H1 (cell line): Measurements from ENCODE around the gene CACNG4. TPM values are rescaled to one million over a fixed set of nuclear protein-coding genes. Genes with fewer than 3 reads are reported as not detected.
A peak's percentile ranks its signal among the peaks of the same experiment; 100 is the strongest.

Experiments
- BACH1 ChIP-seq: IDR thresholded peaks from 2 replicates; pipeline ENCODE4 v1.6.1; 2012; ENCODE audit warnings: low read length, improper control_type of control experiment
- BCL11A ChIP-seq, 2 experiments: IDR thresholded peaks; one replicate each; pipeline ENCODE4 v1.6.1; 2011; ENCODE audit warnings: low read depth in 2 of 2, low read length in 2 of 2, mild to moderate bottlenecking in 2 of 2
- CHD7 ChIP-seq: fragments of 300-600 bp; sonication (generic); IDR thresholded peaks from 2 replicates; pipeline ENCODE4 v1.7.1; 2012; ENCODE audit warnings: low read length, moderate library complexity, mild to moderate bottlenecking, inconsistent platforms; ENCODE audit not compliant: insufficient replicate concordance
- CTCF ChIP-seq, 3 experiments: IDR thresholded peaks; 1 replicate in 2 of 3; 2 replicates in 1 of 3; pipeline versions ENCODE4 v1.5.1 to v1.6.1; 2011; ENCODE audit warnings: low read length in 3 of 3, mild to moderate bottlenecking in 3 of 3, inconsistent platforms in 2 of 3, low read depth in 1 of 3, moderate library complexity in 1 of 3; ENCODE audit not compliant: insufficient read depth in 1 of 3; ENCODE audit errors: control extremely low read depth in 1 of 3
- EGR1 ChIP-seq: IDR thresholded peaks from 2 replicates; pipeline ENCODE4 v1.6.1; 2011; ENCODE audit warnings: low read depth, low read length, borderline replicate concordance
- POLR2A ChIP-seq, 2 experiments: IDR thresholded peaks; 1 replicate in 1 of 2; 2 replicates in 1 of 2; pipeline ENCODE4 v1.6.1; 2011; ENCODE audit warnings: low read depth in 2 of 2, low read length in 2 of 2, mild to moderate bottlenecking in 2 of 2; ENCODE audit errors: control extremely low read depth in 1 of 2
- SAP30 ChIP-seq: fragments of 300-600 bp; sonication (generic); IDR thresholded peaks from 2 replicates; pipeline ENCODE4 v1.7.1; 2012; ENCODE audit warnings: low read length, moderate library complexity, mild to moderate bottlenecking, inconsistent platforms; ENCODE audit not compliant: insufficient read depth, insufficient replicate concordance
- SP2 ChIP-seq: IDR thresholded peaks from 2 replicates; pipeline ENCODE4 v1.6.1; 2012; ENCODE audit warnings: mild to moderate bottlenecking, low read length, inconsistent platforms
- SRF ChIP-seq: IDR thresholded peaks from 2 replicates; pipeline ENCODE4 v1.6.1; 2011; ENCODE audit warnings: mild to moderate bottlenecking, low read depth, low read length, moderate library complexity
- TEAD4 ChIP-seq: IDR thresholded peaks from 2 replicates; pipeline ENCODE4 v1.6.1; 2012; ENCODE audit warnings: low read depth, low read length, inconsistent platforms, mixed read lengths
- polyA plus RNA-seq, 7 experiments: library from polyadenylated mRNA; depleted of rRNA in 3 of 7; stranded (reverse) in 5 of 7; unstranded in 2 of 7; fragments of >200 nt in 5 of 7; fragments of 200-250 nt in 2 of 7; gene quantifications; 1 replicate in 5 of 7; 2 replicates in 1 of 7; 4 replicates in 1 of 7; pipeline versions ENCODE4 v1.2.1 to v1.2.3, GENCODE V29; 2011 to 2013; ENCODE audit warnings: missing spikeins in 2 of 7, mixed read lengths in 2 of 7
- total RNA-seq: library from RNA; stranded (reverse); fragmentation: NEBNext Ultra II Directional; extraction: Animal tissue kit (Norgen Biotek cat#: 25700); gene quantifications from 2 replicates; pipeline ENCODE4 v1.2.1, GENCODE V29; 2021

The CACNG4 gene
- total and polyA plus RNA-seq, 2 of the 8 experiments (the other 6 are each of a cell fraction or from before 2014, with no cell fraction given) = 3.6 to 5.6 TPM

GRCh38 chr17:66965801-66966262 is 1.3 kb downstream of the CACNG4 start (continued):
- TF ChIP-seq CHD7 (no peak), SP2 (no peak), SRF (no peak), BCL11A (IDR thresholded peaks at IDR 0.05; ENCODE audit: low read depth in 2 of 2, low read length in 2 of 2) (no peak), CTCF (IDR thresholded peaks at IDR 0.05; ENCODE audit: control extremely low read depth in 1 of 3, insufficient read depth in 1 of 3, low read depth in 1 of 3, low read length in 3 of 3) (no peak), POLR2A (IDR thresholded peaks at IDR 0.05; ENCODE audit: control extremely low read depth in 1 of 2, low read depth in 2 of 2, low read length in 2 of 2) (no peak), TEAD4 (0 out of 2 replicates have a peak, but pooled peaks have one; percentile 15), EGR1 (no peak), BACH1 (no peak), SAP30 (no peak)
